GM19043 (cell line): Measurements from ENCODE around the gene KLHL22.

Experiments
- ATAC-seq: cut with Tn5 transposase; IDR thresholded peaks from one replicate; pipeline ENCODE4 v1.9.1; 2021; ENCODE audit warnings: low read depth; ENCODE audit not compliant: unreplicated experiment

Gene KLHL22

GRCh38 chr22:20450551-20450906, 45.1 kb downstream of the KLHL22 start:
- no peak for ATAC-seq

- no peak for ATAC-seq
Measured at GRCh38 chr22:20449819-20450550, 45.6 kb downstream of the KLHL22 start.

GRCh38 chr22:20448630-20449029, 47.0 kb downstream of the KLHL22 start:
- ATAC-seq = no peak

GRCh38 chr22:20446383-20446970, 49.1 kb downstream of the KLHL22 start:
- ATAC-seq = no peak

- ATAC-seq = no peak
Measured at GRCh38 chr22:20444325-20444724, 51.3 kb downstream of the KLHL22 start.

- no peak for ATAC-seq
Measured at GRCh38 chr22:20442485-20443284, 52.9 kb downstream of the KLHL22 start.

- no peak for ATAC-seq
Measured at GRCh38 chr22:20441631-20442484, 53.7 kb downstream of the KLHL22 start.

GRCh38 chr22:20440637-20441591, 54.7 kb downstream of the KLHL22 start:
- ATAC-seq = no peak

GRCh38 chr22:20439928-20440575, 55.5 kb downstream of the KLHL22 start:
- no peak for ATAC-seq

GRCh38 chr22:20439556-20439927, 56.1 kb downstream of the KLHL22 start:
- no peak for ATAC-seq

- ATAC-seq = no peak
Measured at GRCh38 chr22:20438678-20439492, 56.7 kb downstream of the KLHL22 start.

GRCh38 chr22:20438427-20438677, 57.2 kb downstream of the KLHL22 start:
- no peak for ATAC-seq

GRCh38 chr22:20437613-20438426, 57.8 kb downstream of the KLHL22 start, which contains the start of gene SCARF2:
TSS of gene SCARF2 (minus strand) at chr22:20437825. CDS start at chr22:20437754, 71 bp downstream.
- no peak for ATAC-seq

GRCh38 chr22:20436768-20437612, 58.6 kb downstream of the KLHL22 start:
- ATAC-seq = no peak

- no peak for ATAC-seq
Measured at GRCh38 chr22:20436307-20436767, 59.3 kb downstream of the KLHL22 start.

- no peak for ATAC-seq
Measured at GRCh38 chr22:20435436-20436306, 59.9 kb downstream of the KLHL22 start.
